HEK293T (cell line): ENCODE data around the gene SCARB2.
A peak's percentile ranks its signal among the peaks of the same experiment; 100 is the strongest.

Experiments
- CTCF ChIA-PET: fragments of 350-600 bp; formaldehyde crosslinking; extraction: SDS; loops from one replicate; lab custom pipeline; 2021; ENCODE audit warnings: antibody characterized with exemption, inconsistent platforms; lab: Yijun Ruan, JAX
- POLR2A ChIA-PET: fragments of 350-600 bp; formaldehyde crosslinking; extraction: SDS; loops from one replicate; lab custom pipeline; 2020; ENCODE audit warnings: antibody characterized with exemption, inconsistent platforms; lab: Yijun Ruan, JAX
- DNase-seq: peaks from one replicate; pipeline ENCODE4 v3.0.0; 2012; ENCODE audit warnings: mixed read lengths; ENCODE audit errors: extremely low spot score
- ARNT ChIP-seq: fragments of 450-650 bp; IDR thresholded peaks from 2 replicates; pipeline ENCODE4 v1.6.1; 2017; ENCODE audit warnings: mild to moderate bottlenecking
- BHLHE40 ChIP-seq: fragments of 450-650 bp; IDR thresholded peaks from 2 replicates; pipeline ENCODE4 v1.6.1; 2016; ENCODE audit warnings: mild to moderate bottlenecking, moderate library complexity, borderline replicate concordance
- CTBP1 ChIP-seq: fragments of 450-650 bp; IDR thresholded peaks from 2 replicates; pipeline ENCODE4 v1.6.1; 2016; ENCODE audit warnings: borderline replicate concordance
- ELF4 ChIP-seq: fragments of 450-650 bp; IDR thresholded peaks from 2 replicates; pipeline ENCODE4 v1.6.1; 2017; ENCODE audit warnings: antibody characterized with exemption
- FOXA1 ChIP-seq: fragments of 450-650 bp; IDR thresholded peaks from 2 replicates; pipeline ENCODE4 v1.6.1; 2016; ENCODE audit warnings: mild to moderate bottlenecking
- FOXK2 ChIP-seq: fragments of 450-650 bp; IDR thresholded peaks from 2 replicates; pipeline ENCODE4 v1.6.1; 2016; ENCODE audit warnings: mild to moderate bottlenecking
- FOXM1 ChIP-seq: fragments of 450-650 bp; IDR thresholded peaks from 2 replicates; pipeline ENCODE4 v1.6.1; 2017; ENCODE audit warnings: mild to moderate bottlenecking, borderline replicate concordance
- HDGF ChIP-seq: fragments of 450-650 bp; IDR thresholded peaks from 2 replicates; pipeline ENCODE4 v1.6.1; 2017; ENCODE audit warnings: antibody characterized with exemption, borderline replicate concordance
- L3MBTL2 ChIP-seq: fragments of 450-650 bp; conservative IDR thresholded peaks from 2 replicates; pipeline ENCODE4 v1.6.1; 2016; ENCODE audit warnings: mild to moderate bottlenecking
- LEF1 ChIP-seq: fragments of 450-650 bp; IDR thresholded peaks from 2 replicates; pipeline ENCODE4 v1.6.1; 2017; ENCODE audit warnings: mild to moderate bottlenecking, borderline replicate concordance
- NFRKB ChIP-seq: fragments of 450-650 bp; IDR thresholded peaks from 2 replicates; pipeline ENCODE4 v1.6.1; 2016; ENCODE audit warnings: mild to moderate bottlenecking, moderate library complexity
- PKNOX1 ChIP-seq: fragments of 450-650 bp; IDR thresholded peaks from 2 replicates; pipeline ENCODE4 v1.6.1; 2016
- SP1 ChIP-seq: fragments of 450-650 bp; IDR thresholded peaks from 2 replicates; pipeline ENCODE4 v1.6.1; 2017
- SUZ12 ChIP-seq: fragments of 450-650 bp; IDR thresholded peaks from 2 replicates; pipeline ENCODE4 v1.6.1; 2016; ENCODE audit warnings: mild to moderate bottlenecking
- TARDBP ChIP-seq: fragments of 450-650 bp; IDR thresholded peaks from 2 replicates; pipeline ENCODE4 v1.6.1; 2016
- ZNF384 ChIP-seq: fragments of 450-650 bp; IDR thresholded peaks from 2 replicates; pipeline ENCODE4 v1.6.1; 2016

The SCARB2 gene

GRCh38 chr4:76166480-76166879 lies 47.1 kb downstream of the SCARB2 start:
- ChIA-PET CTCF (interaction anchor here (1.0 kb wide), 1 partner anchor 13 kb away, joined by 3 read pairs; no protein-coding TSS in a partner anchor), POLR2A (no interaction called here)
- TF ChIP-seq FOXA1 = no peak
- no peak for TF ChIP-seq NFRKB
- no peak for DNase-seq

GRCh38 chr4:76160355-76160754 lies 53.3 kb downstream of the SCARB2 start:
- CTCF ChIA-PET = no interaction called here
- TF ChIP-seq L3MBTL2 (no peak), SP1 (no peak), FOXM1 (no peak), TARDBP (no peak), CTBP1 (no peak), SUZ12 (no peak), NFRKB (no peak), FOXA1 (no peak), LEF1 (no peak)
- no peak for DNase-seq
- POLR2A ChIA-PET = no interaction called here

- TF ChIP-seq FOXM1 (no peak), ELF4 (no peak), L3MBTL2 (no peak), PKNOX1 (no peak), SUZ12 (no peak), FOXK2 (no peak)
- CTCF ChIA-PET = interaction anchor here (1.5 kb wide), 1 partner anchor 222 kb away, joined by 3 read pairs; no protein-coding TSS in a partner anchor
- POLR2A ChIA-PET = no interaction called here
- no peak for DNase-seq
These were observed 57.0 kb downstream of the SCARB2 start for GRCh38 chr4:76156635-76157034.

GRCh38 chr4:76155979-76156378 lies 57.6 kb downstream of the SCARB2 start:
- no peak for DNase-seq
- TF ChIP-seq HDGF (no peak), FOXK2 (no peak), FOXA1 (no peak), SP1 (no peak), SUZ12 (no peak), ARNT (no peak), BHLHE40 (no peak), FOXM1 (no peak)
- CTCF ChIA-PET = interaction anchor here (1.5 kb wide), 1 partner anchor 222 kb away, joined by 3 read pairs; no protein-coding TSS in a partner anchor
- POLR2A ChIA-PET = no interaction called here

- POLR2A ChIA-PET = no interaction called here
- TF ChIP-seq SP1 = no peak
- CTCF ChIA-PET = no interaction called here
- DNase-seq = no peak
These were observed 60.3 kb downstream of the SCARB2 start for GRCh38 chr4:76153356-76153755.

GRCh38 chr4:76148142-76148865 lies 65.3 kb downstream of the SCARB2 start, which contains the start of gene NUP54:
Gene NUP54 (minus strand): TSS chr4:76148397. CDS start chr4:76148374, 23 bp downstream.
- CTCF ChIA-PET = no interaction called here
- DNase-seq = peak; percentile 89
- no peak for TF ChIP-seq BHLHE40
- no peak for TF ChIP-seq FOXA1
- TF ChIP-seq ARNT = no peak
- TF ChIP-seq TARDBP = no peak
- TF ChIP-seq L3MBTL2 = peak; percentile 92
- no peak for TF ChIP-seq PKNOX1
- TF ChIP-seq NFRKB = no peak
- peak; percentile 85 for TF ChIP-seq CTBP1
- TF ChIP-seq SP1 = no peak
- TF ChIP-seq FOXK2 = no peak
- no peak for TF ChIP-seq HDGF
- TF ChIP-seq ZNF384 = no peak
- no peak for TF ChIP-seq LEF1
- peak; percentile 75 for TF ChIP-seq ELF4
- TF ChIP-seq FOXM1 = peak; percentile 59; the same call in 1 of the 2 replicates
- TF ChIP-seq SUZ12 = no peak
- POLR2A ChIA-PET = interaction anchor here (0.6 to 1.4 kb wide), 19 partner anchors 11 to 437 kb away, joined by 3 to 5 read pairs (median 3); partner anchors contain the start of gene SDAD1

- ChIA-PET CTCF (no interaction called here), POLR2A (interaction anchor here (0.6 to 1.4 kb wide), 15 partner anchors 15 to 438 kb away, joined by 3 to 5 read pairs (median 3); partner anchors contain the start of gene SDAD1)
- TF ChIP-seq HDGF = no peak
- no peak for TF ChIP-seq LEF1
- TF ChIP-seq PKNOX1 = no peak
- TF ChIP-seq ARNT = no peak
- no peak for TF ChIP-seq FOXM1
- TF ChIP-seq ELF4 = no peak
- no peak for TF ChIP-seq TARDBP
- TF ChIP-seq FOXK2 = no peak
- TF ChIP-seq NFRKB = no peak
- peak; percentile 90 for DNase-seq
These were observed 66.0 kb downstream of the SCARB2 start for GRCh38 chr4:76147454-76148141.
